Epithelial cell of esophagus (primary cell): ENCODE measurements around the gene LRTM2.

Experiments used
- DNase-seq: peaks from one replicate; pipeline ENCODE4 v3.0.0; 2010; ENCODE audit warnings: low read depth
- H3K4me3 ChIP-seq: 2 replicates; pipeline ENCODE4 v1.5.1; 2011; ENCODE audit warnings: mild to moderate bottlenecking, low read length, control low read depth
- TF ChIP-seq, protein P1 (sequence below): IDR thresholded peaks from 2 replicates; pipeline ENCODE4 v1.5.1; 2011; ENCODE audit warnings: low read depth, mild to moderate bottlenecking, low read length, control low read depth, inconsistent platforms; ENCODE audit not compliant: insufficient read depth; ENCODE audit errors: missing control alignments

The LRTM2 gene

GRCh38 chr12:1885082-1885596, 64.8 kb downstream of the LRTM2 start:
- no peak for DNase-seq
- TF ChIP-seq, protein P1, sequence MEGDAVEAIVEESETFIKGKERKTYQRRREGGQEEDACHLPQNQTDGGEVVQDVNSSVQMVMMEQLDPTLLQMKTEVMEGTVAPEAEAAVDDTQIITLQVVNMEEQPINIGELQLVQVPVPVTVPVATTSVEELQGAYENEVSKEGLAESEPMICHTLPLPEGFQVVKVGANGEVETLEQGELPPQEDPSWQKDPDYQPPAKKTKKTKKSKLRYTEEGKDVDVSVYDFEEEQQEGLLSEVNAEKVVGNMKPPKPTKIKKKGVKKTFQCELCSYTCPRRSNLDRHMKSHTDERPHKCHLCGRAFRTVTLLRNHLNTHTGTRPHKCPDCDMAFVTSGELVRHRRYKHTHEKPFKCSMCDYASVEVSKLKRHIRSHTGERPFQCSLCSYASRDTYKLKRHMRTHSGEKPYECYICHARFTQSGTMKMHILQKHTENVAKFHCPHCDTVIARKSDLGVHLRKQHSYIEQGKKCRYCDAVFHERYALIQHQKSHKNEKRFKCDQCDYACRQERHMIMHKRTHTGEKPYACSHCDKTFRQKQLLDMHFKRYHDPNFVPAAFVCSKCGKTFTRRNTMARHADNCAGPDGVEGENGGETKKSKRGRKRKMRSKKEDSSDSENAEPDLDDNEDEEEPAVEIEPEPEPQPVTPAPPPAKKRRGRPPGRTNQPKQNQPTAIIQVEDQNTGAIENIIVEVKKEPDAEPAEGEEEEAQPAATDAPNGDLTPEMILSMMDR: no peak
- H3K4me3 ChIP-seq: no peak overlapping the region

DNA sequence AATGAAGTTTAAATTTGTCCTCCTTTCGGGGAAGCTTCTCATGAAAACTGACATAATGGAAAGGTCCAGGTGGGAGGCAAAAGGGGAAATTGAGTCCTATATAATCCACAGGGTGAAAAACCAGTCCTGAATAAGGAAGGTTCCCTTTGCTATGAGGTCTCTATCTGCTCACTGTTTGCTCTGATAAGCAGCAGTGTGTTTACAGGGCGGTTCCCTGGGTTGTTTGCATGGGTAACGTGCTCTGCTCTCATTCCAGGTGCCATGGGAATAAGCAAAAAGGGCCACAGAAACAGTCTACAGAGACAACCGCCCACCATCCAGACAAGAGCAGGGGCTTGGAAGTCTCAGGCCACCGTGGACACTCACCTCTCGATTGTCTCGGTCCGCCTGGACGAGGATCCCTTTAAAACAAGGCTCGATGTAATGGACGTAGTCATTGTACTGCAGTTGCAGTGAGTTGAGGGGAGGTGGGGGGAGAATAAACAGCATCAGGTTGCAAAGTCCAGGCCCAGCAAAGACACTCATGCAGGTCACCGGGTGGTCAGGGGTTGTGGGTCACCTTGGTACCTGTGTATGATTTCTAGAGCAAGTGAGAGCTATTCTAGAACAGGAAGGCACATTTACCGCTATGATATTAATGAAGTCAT, 65.4 kb downstream of the LRTM2 start:
- DNase-seq: no peak
- H3K4me3 ChIP-seq: no peak overlapping the region
- TF ChIP-seq, protein P1: no peak
